Upper lobe of right lung (tissue), 1 donor: ENCODE measurements around the gene MYCL. TPM values are rescaled to one million over a fixed set of nuclear protein-coding genes. Genes with fewer than 3 reads are reported as not detected.

ENCODE experiments used
- ATAC-seq: fragments of 200-7000 bp; cut with Tn5 transposase; one replicate; pipeline ENCODE4 v1.9.1; 2020; ENCODE audit warnings: mild to moderate bottlenecking, moderate library complexity
- DNase-seq: peaks from one replicate; pipeline ENCODE4 v3.0.0-alpha.2; 2020
- H3K27ac ChIP-seq: fragments of 200-600 bp; one replicate; pipeline ENCODE4 v1.8.0; 2022
- H3K27me3 ChIP-seq: fragments of 200-600 bp; one replicate; pipeline ENCODE4 v1.8.0; 2022; ENCODE audit warnings: mild to moderate bottlenecking
- H3K36me3 ChIP-seq: fragments of 200-600 bp; one replicate; pipeline ENCODE4 v1.8.0; 2022
- H3K4me1 ChIP-seq: fragments of 200-600 bp; one replicate; pipeline ENCODE4 v1.8.0; 2022
- H3K4me3 ChIP-seq: fragments of 200-600 bp; one replicate; pipeline ENCODE4 v1.8.0; 2022; ENCODE audit warnings: mild to moderate bottlenecking
- H3K9me3 ChIP-seq: fragments of 200-600 bp; one replicate; pipeline ENCODE4 v1.8.0; 2022
- intact Hi-C: fragments of 100-400 bp; cut with DNase I; formaldehyde crosslinking; loops from one replicate; pipeline ENCODE4 v1.11.0; 2022
- total RNA-seq: library from RNA; stranded (reverse); fragmentation: NEBNext Ultra II Directional; extraction: Animal tissue kit (Norgen Biotek cat#: 25700); gene quantifications from one replicate; pipeline ENCODE4 v1.2.1, GENCODE V29; 2021
- TF ChIP-seq, protein P1 (sequence below): fragments of 200-600 bp; IDR thresholded peaks from one replicate; pipeline ENCODE4 v1.8.0; 2022; ENCODE audit warnings: antibody characterized with exemption
- donor health status: DM: no; HTN: yes; CAD: no; lungs with severe emphysema.

MYCL gene
- total RNA-seq, 1 donor from 2014 or later: 3.6 TPM

DNA sequence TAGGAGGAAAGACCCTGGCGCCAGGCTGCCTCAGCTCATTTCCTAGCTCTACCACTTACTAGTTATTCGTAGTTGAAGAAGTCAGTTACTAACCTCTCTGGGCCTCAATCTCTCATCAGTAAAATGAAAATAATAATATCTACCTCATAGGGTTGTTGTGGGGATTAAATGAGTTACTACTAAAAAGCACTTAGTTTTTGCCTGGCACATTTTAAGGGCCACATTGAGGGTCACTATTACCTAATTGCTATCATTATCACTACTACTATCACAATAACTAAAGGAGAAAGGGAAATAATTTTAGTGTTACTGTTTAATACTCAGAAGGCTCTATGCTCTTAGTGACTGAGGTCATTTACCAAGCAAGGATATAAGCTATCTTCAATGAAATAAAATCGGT is 43.4 kb downstream of the MYCL start:
- H3K9me3 ChIP-seq: no peaks in the 10 kb centered on the region
- no peak overlapping the region for H3K27ac ChIP-seq
- TF ChIP-seq, protein P1, sequence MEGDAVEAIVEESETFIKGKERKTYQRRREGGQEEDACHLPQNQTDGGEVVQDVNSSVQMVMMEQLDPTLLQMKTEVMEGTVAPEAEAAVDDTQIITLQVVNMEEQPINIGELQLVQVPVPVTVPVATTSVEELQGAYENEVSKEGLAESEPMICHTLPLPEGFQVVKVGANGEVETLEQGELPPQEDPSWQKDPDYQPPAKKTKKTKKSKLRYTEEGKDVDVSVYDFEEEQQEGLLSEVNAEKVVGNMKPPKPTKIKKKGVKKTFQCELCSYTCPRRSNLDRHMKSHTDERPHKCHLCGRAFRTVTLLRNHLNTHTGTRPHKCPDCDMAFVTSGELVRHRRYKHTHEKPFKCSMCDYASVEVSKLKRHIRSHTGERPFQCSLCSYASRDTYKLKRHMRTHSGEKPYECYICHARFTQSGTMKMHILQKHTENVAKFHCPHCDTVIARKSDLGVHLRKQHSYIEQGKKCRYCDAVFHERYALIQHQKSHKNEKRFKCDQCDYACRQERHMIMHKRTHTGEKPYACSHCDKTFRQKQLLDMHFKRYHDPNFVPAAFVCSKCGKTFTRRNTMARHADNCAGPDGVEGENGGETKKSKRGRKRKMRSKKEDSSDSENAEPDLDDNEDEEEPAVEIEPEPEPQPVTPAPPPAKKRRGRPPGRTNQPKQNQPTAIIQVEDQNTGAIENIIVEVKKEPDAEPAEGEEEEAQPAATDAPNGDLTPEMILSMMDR: no peak
- H3K27me3 ChIP-seq: no peaks in the 10 kb centered on the region
- H3K4me3 ChIP-seq: no peak overlapping the region
- intact Hi-C loops: no loop called here
- H3K4me1 ChIP-seq: no peaks in the 10 kb centered on the region
- H3K36me3 ChIP-seq: no peaks in the 10 kb centered on the region
- no peak for ATAC-seq
- DNase-seq: no peak

DNA sequence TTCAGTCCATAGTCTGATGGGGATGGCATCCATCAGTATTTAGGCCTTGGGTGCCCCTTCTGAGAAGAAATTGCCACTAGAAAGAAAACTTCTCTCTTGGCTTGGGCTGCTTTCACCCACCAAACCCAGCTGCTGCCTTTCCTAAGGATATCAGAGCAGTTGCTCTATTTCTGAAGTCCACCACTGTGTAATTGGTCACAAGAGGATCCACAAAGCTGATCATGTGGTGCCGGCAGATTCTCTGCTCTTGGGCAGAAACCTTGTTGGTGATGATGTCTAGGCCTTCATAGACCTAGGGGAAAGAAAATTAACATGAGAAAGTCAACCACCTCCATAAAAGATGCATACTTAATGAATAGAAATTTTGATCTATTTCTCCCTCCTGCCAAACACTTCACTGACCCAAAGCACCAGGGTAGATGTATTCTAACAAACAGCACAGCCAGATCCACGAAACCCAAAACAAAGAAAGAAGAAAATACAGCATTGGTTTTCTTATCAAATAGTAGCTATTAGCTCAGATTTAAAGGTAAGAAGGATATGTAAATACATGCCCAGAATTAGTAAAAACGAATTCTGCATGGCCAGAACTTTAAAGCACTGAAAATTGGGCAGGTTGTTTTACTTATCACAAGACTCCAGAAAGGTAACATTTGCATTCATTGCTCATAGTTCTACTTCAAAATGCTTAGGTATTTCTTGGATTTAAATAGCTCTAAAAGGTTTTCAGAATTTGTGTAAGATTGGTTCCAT is 44.4 kb downstream of the MYCL start:
- H3K9me3 ChIP-seq: no peaks in the 10 kb centered on the region
- ATAC-seq: no peak
- DNase-seq: no peak
- intact Hi-C loops: no loop called here
- peaks cover 7% of the 10 kb centered on the region for H3K4me1 ChIP-seq
- TF ChIP-seq, protein P1: no peak
- H3K27me3 ChIP-seq: no peaks in the 10 kb centered on the region
- no peaks in the 10 kb centered on the region for H3K36me3 ChIP-seq
- H3K4me3 ChIP-seq: no peak overlapping the region
- no peak overlapping the region for H3K27ac ChIP-seq

DNA sequence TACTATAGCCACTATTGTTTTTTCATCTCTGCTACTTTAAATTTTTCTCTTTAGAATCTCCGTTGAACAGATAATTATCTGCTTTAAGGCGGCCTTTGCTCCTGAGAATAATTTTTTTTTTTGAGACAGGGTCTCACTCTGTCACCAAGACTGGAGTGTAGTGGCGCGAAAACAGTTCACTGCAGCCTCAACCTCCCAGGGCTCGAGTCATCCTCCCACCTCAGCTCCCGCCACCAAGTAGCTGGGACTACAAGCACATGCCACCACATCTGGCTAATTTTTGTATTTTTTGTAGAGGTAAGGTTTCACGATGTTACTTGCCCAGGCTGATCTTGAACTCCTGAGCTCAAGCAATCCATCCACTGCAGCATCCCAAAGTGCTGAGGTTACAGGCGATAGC is 47.0 kb downstream of the MYCL start:
- TF ChIP-seq, protein P1: no peak
- ATAC-seq (no peak), DNase-seq (no peak)
- Histone ChIP-seq H3K4me1 (peaks cover 11% of the 10 kb centered on the region), H3K27me3 (no peaks in the 10 kb centered on the region), H3K9me3 (no peaks in the 10 kb centered on the region), H3K27ac (no peak overlapping the region), H3K4me3 (no peak overlapping the region), H3K36me3 (no peaks in the 10 kb centered on the region)
- intact Hi-C loops: no loop called here

DNA sequence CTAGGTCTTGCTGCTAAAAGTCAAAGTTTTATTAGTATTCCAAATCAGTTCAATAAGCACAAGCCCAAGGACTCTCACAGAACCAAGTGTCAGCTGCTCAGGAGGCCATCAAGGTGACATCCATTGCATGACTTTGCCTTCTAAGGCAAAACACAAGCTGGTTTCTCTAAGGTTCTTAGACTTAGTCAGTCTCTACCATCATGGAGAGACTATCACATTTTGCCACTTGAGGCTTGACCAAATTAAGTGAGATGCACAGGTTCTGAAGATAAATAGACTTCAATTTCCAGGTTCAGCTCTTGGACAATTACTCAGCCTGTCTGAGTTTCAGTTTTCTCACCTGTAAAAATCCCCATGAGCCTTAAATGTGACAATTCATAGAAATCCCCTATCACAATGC is 47.4 kb downstream of the MYCL start:
- TF ChIP-seq, protein P1: no peak
- no peaks in the 10 kb centered on the region for H3K27me3 ChIP-seq
- no peaks in the 10 kb centered on the region for H3K36me3 ChIP-seq
- H3K9me3 ChIP-seq: no peaks in the 10 kb centered on the region
- no peak overlapping the region for H3K27ac ChIP-seq
- no peak for DNase-seq
- peaks cover 11% of the 10 kb centered on the region for H3K4me1 ChIP-seq
- ATAC-seq: no peak
- H3K4me3 ChIP-seq: no peak overlapping the region
- intact Hi-C loops: no loop called here

DNA sequence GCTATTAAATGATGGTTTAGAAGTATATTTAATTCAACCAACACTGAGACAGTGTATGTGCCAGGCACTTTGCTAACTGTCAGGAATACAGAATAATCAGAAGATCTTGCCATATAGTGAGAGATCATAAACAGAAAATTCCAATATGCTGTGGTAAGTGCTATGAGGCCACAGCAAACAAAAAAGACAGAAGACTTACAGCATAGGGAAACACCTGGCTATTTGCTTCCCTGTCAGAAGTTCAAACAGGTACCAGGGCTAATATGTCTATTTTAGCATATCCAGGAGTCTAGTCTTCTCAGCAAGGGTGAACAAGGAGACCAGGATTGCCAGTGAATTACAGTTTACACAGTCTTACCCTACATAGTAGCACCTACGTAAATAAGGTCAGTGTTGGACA is 48.8 kb downstream of the MYCL start:
- Histone ChIP-seq H3K27ac (no peak overlapping the region), H3K4me3 (no peak overlapping the region), H3K4me1 (peaks cover 11% of the 10 kb centered on the region), H3K36me3 (peaks cover under 1% of the 10 kb centered on the region), H3K9me3 (no peaks in the 10 kb centered on the region), H3K27me3 (no peaks in the 10 kb centered on the region)
- intact Hi-C loops: no loop called here
- ATAC-seq (no peak), DNase-seq (no peak)
- TF ChIP-seq, protein P1: no peak
